ENCODE data around the gene OR8H1.

OR8H1 gene

GRCh38 chr11:56292154-56292553, at the start of gene OR8H1:
OR8H1 (minus strand) TSS chr11:56292254; CDS start chr11:56291062, 1,192 bp downstream.
- no peak for DNase-seq (ENCODE audit: low spot score)

- no peak for DNase-seq (ENCODE audit: low spot score)
These were observed 48.2 kb upstream of the OR8H1 start for GRCh38 chr11:56340289-56340688.

- DNase-seq (ENCODE audit: low spot score): no peak
These were observed 41.1 kb upstream of the OR8H1 start for GRCh38 chr11:56333156-56333555.

GRCh38 chr11:56331861-56332491, 39.9 kb upstream of the OR8H1 start:
- DNase-seq (ENCODE audit: low spot score): no peak

DNA sequence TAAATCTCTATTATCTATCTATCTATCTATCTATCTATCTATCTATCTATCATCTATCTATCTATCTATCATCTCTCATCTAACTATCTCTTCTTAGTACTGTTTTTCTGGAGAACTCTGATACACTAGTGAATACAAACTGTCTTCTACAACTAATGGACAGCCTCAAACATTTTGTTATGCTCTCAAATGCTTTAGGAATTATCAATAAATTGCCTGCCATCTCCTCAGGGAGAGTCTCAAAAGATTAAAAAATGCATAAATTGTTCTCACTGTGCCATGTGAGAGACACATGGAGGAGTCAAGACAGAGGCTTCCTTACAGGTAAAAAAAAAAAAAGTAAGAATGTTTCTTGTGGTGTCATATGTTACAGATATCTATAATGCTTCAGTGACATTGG, 22.8 kb upstream of the OR8H1 start, which contains the start of gene OR8K3:
TSS of gene OR8K3 (plus strand) at position 301 of the 400 bp plus-strand sequence. CDS start 3,163 bp downstream, outside the sequence.
- DNase-seq (ENCODE audit: low spot score): no peak

GRCh38 chr11:56307836-56308235, 15.8 kb upstream of the OR8H1 start:
- no peak for DNase-seq (ENCODE audit: low spot score)

DNA sequence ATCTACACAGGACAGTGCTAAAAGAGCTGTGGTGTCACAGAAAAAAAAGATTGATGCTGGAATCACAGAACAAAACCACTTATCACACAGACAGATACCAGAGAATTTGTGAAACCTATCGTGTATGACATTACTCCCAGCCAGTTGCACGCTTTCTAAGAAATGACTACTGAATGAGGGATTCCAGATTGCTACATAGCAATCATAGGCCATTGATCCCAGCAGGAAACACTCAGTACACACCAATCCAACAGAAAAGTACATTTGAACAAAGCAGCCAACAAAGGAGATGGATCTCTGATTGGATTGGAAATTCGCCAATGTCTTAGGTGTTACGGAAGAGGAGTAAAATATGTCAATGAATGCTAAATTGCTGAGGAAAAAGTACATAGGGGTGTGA, 4.8 kb upstream of the OR8H1 start:
- no peak for DNase-seq (ENCODE audit: low spot score)

- no peak for DNase-seq (ENCODE audit: low spot score)
These were observed 18.2 kb downstream of the OR8H1 start, which contains the start of gene OR5T1 for GRCh38 chr11:56273854-56274253. OR5T1 (plus strand) TSS chr11:56274154; CDS start chr11:56275639, 1,485 bp downstream.

DNA sequence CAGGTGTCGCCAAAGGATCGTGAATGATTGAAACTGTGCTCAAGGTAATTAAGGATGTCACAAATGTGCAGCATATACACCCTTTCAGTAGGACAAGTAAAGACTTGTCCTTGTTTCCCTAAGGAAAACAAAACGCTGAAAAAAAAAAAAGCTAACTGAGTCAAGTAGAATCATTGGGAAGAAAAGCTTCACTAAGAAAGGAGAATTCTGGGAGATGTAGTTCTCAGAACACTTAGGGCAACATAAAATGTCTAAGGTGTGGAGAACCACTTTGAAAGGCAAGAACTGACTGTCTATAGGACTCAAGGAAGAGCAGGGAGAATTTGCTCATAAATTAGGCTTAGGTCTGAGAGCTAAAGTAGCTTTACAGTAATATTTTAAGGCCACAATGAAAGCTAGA, 21.0 kb downstream of the OR8H1 start:
- DNase-seq (ENCODE audit: low spot score): peak; percentile 2

DNA sequence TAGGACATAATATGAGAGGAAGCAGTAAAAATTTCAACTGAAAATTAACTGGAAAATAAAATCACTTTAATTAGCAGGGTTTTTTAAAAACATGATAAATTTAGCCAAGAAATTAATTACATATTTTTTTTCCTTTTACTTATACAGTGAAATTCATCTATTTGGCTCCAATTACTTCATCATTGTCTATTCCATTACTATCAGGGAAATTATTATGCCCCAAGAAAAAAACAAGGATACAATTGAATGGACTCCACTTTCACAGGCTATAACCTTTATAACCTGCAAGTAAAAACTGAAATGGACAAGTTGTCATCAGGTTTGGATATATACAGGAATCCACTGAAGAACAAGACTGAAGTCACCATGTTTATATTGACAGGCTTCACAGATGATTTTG, 40.1 kb downstream of the OR8H1 start, which contains the start of gene OR5T3:
TSS of gene OR5T3 (plus strand) at position 301 of the 400 bp plus-strand sequence. CDS start at position 301, 0 bp downstream.
- no peak for DNase-seq (ENCODE audit: low spot score)

All from SW480 (cell line).